AG04449 (cell line): ENCODE measurements around the gene CDC42BPA.

Experiments used
- CTCF ChIA-PET: fragments of 350-600 bp; formaldehyde crosslinking; extraction: SDS; loops from one replicate; lab custom pipeline; 2021; ENCODE audit warnings: antibody characterized with exemption; lab: Yijun Ruan, JAX
- POLR2A ChIA-PET: fragments of 400-600, 350-600 bp; formaldehyde crosslinking; extraction: SDS; loops from one replicate; lab custom pipeline; 2020; ENCODE audit warnings: antibody characterized with exemption, inconsistent platforms; lab: Yijun Ruan, JAX
- DNase-seq: peaks from one replicate; pipeline ENCODE4 v3.0.0-alpha.2; 2010; ENCODE audit warnings: low read depth, low spot score
- H3K4me3 ChIP-seq: 2 replicates; pipeline ENCODE4 v1.5.1; 2011; ENCODE audit warnings: low read depth, mild to moderate bottlenecking, control low read depth, low read length
- CTCF ChIP-seq: IDR thresholded peaks from one replicate; pipeline ENCODE4 v1.5.1; 2011; ENCODE audit warnings: mild to moderate bottlenecking, moderate library complexity, low read length, control low read depth, inconsistent platforms; ENCODE audit not compliant: insufficient read depth; ENCODE audit errors: missing control alignments

CDC42BPA gene

GRCh38 chr1:226991920-226992319, 326.4 kb downstream of the CDC42BPA start:
- no peak for TF ChIP-seq CTCF
- CTCF ChIA-PET = no interaction called here
- POLR2A ChIA-PET = no interaction called here
- no peak for DNase-seq
- H3K4me3 ChIP-seq = no peak overlapping the region

GRCh38 chr1:226990133-226990716, 328.1 kb downstream of the CDC42BPA start:
- ChIA-PET POLR2A (interaction anchor here (0.7 kb wide), 1 partner anchor 43 kb away, joined by 3 read pairs; no protein-coding TSS in a partner anchor), CTCF (no interaction called here)
- no peak overlapping the region for H3K4me3 ChIP-seq
- no peak for TF ChIP-seq CTCF
- DNase-seq = no peak

- ChIA-PET CTCF (no interaction called here), POLR2A (no interaction called here)
- no peak overlapping the region for H3K4me3 ChIP-seq
- no peak for TF ChIP-seq CTCF
- no peak for DNase-seq
These were observed 329.0 kb downstream of the CDC42BPA start for GRCh38 chr1:226989085-226989920.

- H3K4me3 ChIP-seq = no peak overlapping the region
- CTCF ChIA-PET = no interaction called here
- POLR2A ChIA-PET = no interaction called here
- no peak for DNase-seq
- no peak for TF ChIP-seq CTCF
These were observed 330.0 kb downstream of the CDC42BPA start for GRCh38 chr1:226988334-226988666.

- TF ChIP-seq CTCF = no peak
- ChIA-PET POLR2A (no interaction called here), CTCF (interaction anchor here (1.3 kb wide), 1 partner anchor 334 kb away, joined by 3 read pairs; no protein-coding TSS in a partner anchor)
- no peak for DNase-seq
- no peak overlapping the region for H3K4me3 ChIP-seq
These were observed 330.5 kb downstream of the CDC42BPA start for GRCh38 chr1:226987623-226988333.

GRCh38 chr1:226987179-226987536, 331.1 kb downstream of the CDC42BPA start:
- no peak for TF ChIP-seq CTCF
- POLR2A ChIA-PET = no interaction called here
- no peak for DNase-seq
- H3K4me3 ChIP-seq = no peak overlapping the region
- CTCF ChIA-PET = interaction anchor here (1.3 kb wide), 1 partner anchor 333 kb away, joined by 3 read pairs; no protein-coding TSS in a partner anchor
